Caco-2 (cell line): ENCODE measurements around the gene GOLGA6B. TPM values are rescaled to one million over a fixed set of nuclear protein-coding genes. Genes with fewer than 3 reads are reported as not detected.

Source experiments
- BruUV-seq: library from RNA; stranded (reverse); fragments of 400-500 nt; replicated peaks from 2 replicates; lab custom pipeline; 2021; lab: Mats Ljungman, UMichigan
- CTCF ChIA-PET: fragments of 300-600 bp; sonication (Branson Sonifier 250); formaldehyde crosslinking; loops from one replicate; lab custom pipeline; 2022; ENCODE audit warnings: antibody characterized with exemption; lab: Charles Lee
- POLR2A ChIA-PET: fragments of 300-600 bp; sonication (Branson Sonifier 250); formaldehyde crosslinking; loops from one replicate; lab custom pipeline; 2022; ENCODE audit warnings: antibody characterized with exemption; lab: Charles Lee
- DNase-seq, 2 experiments: peaks; one replicate each; pipeline versions ENCODE4 v3.0.0 to v3.0.0-alpha.2; 2020 to 2022
- H3K27me3 ChIP-seq: replicated peaks from 2 replicates; pipeline ENCODE4 v1.6.0; 2011; ENCODE audit warnings: low read length; ENCODE audit not compliant: control insufficient read depth, insufficient read depth
- H3K36me3 ChIP-seq: 2 replicates; pipeline ENCODE4 v1.5.1; 2011; ENCODE audit warnings: low read length; ENCODE audit not compliant: control insufficient read depth, insufficient read depth
- H3K4me1 ChIP-seq: fragments of 250-450 bp; sonication (Bioruptor Pico); 2 replicates; pipeline ENCODE4 v1.5.1; 2020; ENCODE audit warnings: mild to moderate bottlenecking
- H3K4me3 ChIP-seq: 2 replicates; pipeline ENCODE4 v1.5.1; 2011; ENCODE audit warnings: low read depth, mild to moderate bottlenecking, control low read depth, low read length
- H3K9me3 ChIP-seq: fragments of 250-450 bp; sonication (Bioruptor Pico); 2 replicates; pipeline ENCODE4 v1.5.1; 2020; ENCODE audit warnings: mild to moderate bottlenecking, moderate library complexity
- H3K27ac Mint-ChIP-seq: one replicate; pipeline ENCODE4 v1.8.0; 2022; ENCODE audit warnings: mixed read lengths; ENCODE audit not compliant: unreplicated experiment
- H3K27me3 Mint-ChIP-seq: one replicate; pipeline ENCODE4 v1.8.0; 2022; ENCODE audit warnings: mixed read lengths; ENCODE audit not compliant: insufficient read depth, unreplicated experiment
- H3K36me3 Mint-ChIP-seq: one replicate; pipeline ENCODE4 v1.8.0; 2022; ENCODE audit warnings: mild to moderate bottlenecking, mixed read lengths; ENCODE audit not compliant: insufficient read depth, unreplicated experiment
- H3K4me1 Mint-ChIP-seq: one replicate; pipeline ENCODE4 v1.8.0; 2022; ENCODE audit warnings: low read depth, mixed read lengths; ENCODE audit not compliant: unreplicated experiment
- H3K4me3 Mint-ChIP-seq: one replicate; pipeline ENCODE4 v1.8.0; 2022; ENCODE audit warnings: mild to moderate bottlenecking, moderate library complexity, mixed read lengths; ENCODE audit not compliant: unreplicated experiment
- H3K9me3 Mint-ChIP-seq: one replicate; pipeline ENCODE4 v1.8.0; 2022; ENCODE audit warnings: mixed read lengths; ENCODE audit not compliant: unreplicated experiment
- intact Hi-C: fragments of 100-400 bp; cut with micrococcal nuclease; formaldehyde crosslinking; loops from one replicate; pipeline ENCODE4 v1.10.0; 2022; ENCODE audit not compliant: unreplicated experiment
- total RNA-seq: library from RNA; stranded (reverse); gene quantifications from 2 replicates; pipeline ENCODE4 v1.2.3, GENCODE V29; 2022
- TF ChIP-seq, protein P1 (sequence below), 2 experiments: fragments of 200-600 bp in 1 of 2; IDR thresholded peaks; 1 replicate in 1 of 2; 2 replicates in 1 of 2; pipeline versions ENCODE4 v1.5.1 to v1.8.0; 2011 to 2022; ENCODE audit warnings: antibody characterized with exemption in 1 of 2, control low read depth in 1 of 2, inconsistent platforms in 1 of 2, low read depth in 1 of 2, low read length in 1 of 2, mild to moderate bottlenecking in 1 of 2, moderate library complexity in 1 of 2; ENCODE audit not compliant: insufficient read depth in 1 of 2, severe bottlenecking in 1 of 2, unreplicated experiment in 1 of 2

The GOLGA6B gene
- total RNA-seq, 1 experiment from 2014 or later, result not detected

- ChIA-PET CTCF (no interaction called here), POLR2A (no interaction called here)
Observed at GRCh38 chr15:72688697-72689096, 34.2 kb downstream of the GOLGA6B start.

DNA sequence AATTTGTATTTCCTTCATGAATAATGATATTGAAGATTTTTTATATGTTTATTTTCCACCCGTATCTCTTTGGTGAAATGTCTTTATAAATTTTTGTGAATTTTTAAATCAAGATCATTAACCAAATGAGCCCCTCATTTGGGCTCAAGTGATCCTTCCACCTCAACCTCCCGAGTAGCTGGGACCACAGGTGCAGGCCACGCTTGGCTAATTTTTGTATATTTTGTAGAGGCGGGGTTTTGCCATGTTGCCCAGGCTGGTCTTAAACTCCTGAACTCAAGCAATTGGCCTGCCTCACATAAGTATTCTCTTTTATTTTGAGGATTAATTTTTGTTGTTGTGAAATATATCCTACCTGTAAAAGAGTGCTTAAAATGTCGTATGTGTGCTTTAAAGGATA, 36.4 kb downstream of the GOLGA6B start:
- CTCF ChIA-PET, result interaction anchor here (0.6 kb wide), 1 partner anchor 23 kb away, joined by 8 read pairs; no protein-coding TSS in a partner anchor

More at GRCh38 chr15:72688697-72689096, 34.2 kb downstream of the GOLGA6B start:
- DNase-seq, result no peak
- Histone ChIP-seq H3K36me3 (no peaks in the 10 kb centered on the region), H3K27me3 (no peaks in the 10 kb centered on the region), H3K4me3 (no peak overlapping the region), H3K9me3 (no peaks in the 10 kb centered on the region), H3K4me1 (no peaks in the 10 kb centered on the region)
- no peaks in the 10 kb centered on the region for H3K27me3 Mint-ChIP-seq
- no TSS peak for BruUV-seq
- intact Hi-C loops, result no loop called here
- H3K27ac Mint-ChIP-seq, result no peak overlapping the region
- TF ChIP-seq, protein P1, sequence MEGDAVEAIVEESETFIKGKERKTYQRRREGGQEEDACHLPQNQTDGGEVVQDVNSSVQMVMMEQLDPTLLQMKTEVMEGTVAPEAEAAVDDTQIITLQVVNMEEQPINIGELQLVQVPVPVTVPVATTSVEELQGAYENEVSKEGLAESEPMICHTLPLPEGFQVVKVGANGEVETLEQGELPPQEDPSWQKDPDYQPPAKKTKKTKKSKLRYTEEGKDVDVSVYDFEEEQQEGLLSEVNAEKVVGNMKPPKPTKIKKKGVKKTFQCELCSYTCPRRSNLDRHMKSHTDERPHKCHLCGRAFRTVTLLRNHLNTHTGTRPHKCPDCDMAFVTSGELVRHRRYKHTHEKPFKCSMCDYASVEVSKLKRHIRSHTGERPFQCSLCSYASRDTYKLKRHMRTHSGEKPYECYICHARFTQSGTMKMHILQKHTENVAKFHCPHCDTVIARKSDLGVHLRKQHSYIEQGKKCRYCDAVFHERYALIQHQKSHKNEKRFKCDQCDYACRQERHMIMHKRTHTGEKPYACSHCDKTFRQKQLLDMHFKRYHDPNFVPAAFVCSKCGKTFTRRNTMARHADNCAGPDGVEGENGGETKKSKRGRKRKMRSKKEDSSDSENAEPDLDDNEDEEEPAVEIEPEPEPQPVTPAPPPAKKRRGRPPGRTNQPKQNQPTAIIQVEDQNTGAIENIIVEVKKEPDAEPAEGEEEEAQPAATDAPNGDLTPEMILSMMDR (IDR thresholded peaks at IDR 0.05; ENCODE audit: insufficient read depth in 1 of 2, low read depth in 1 of 2, low read length in 1 of 2, severe bottlenecking in 1 of 2, unreplicated experiment in 1 of 2), result no peak
- H3K4me3 Mint-ChIP-seq, result no peak overlapping the region
- H3K4me1 Mint-ChIP-seq, result no peaks in the 10 kb centered on the region
- H3K9me3 Mint-ChIP-seq, result no peaks in the 10 kb centered on the region
- peaks cover 9% of the 10 kb centered on the region for H3K36me3 Mint-ChIP-seq

DNA sequence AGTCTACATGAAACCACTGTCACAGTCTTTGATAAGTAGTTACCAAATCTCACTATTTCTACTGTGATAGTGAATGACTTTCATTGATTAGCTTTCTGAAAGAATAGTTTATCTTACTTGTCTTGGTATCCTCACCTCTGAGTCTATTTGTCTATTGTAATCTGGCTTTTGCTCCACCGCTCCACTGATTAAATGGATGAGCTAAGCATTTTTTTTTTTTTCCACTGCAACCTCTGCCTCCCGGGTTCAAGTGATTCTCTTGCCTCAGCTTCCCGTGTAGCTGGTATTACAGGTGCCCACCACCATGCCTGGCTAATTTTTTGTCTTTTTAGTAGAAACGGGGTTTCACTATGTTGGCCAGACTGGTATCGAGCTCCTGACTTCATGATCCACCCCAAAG, 44.4 kb downstream of the GOLGA6B start:
- no peak overlapping the region for H3K4me3 Mint-ChIP-seq
- Histone ChIP-seq H3K4me3 (no peak overlapping the region), H3K9me3 (no peaks in the 10 kb centered on the region), H3K27me3 (no peaks in the 10 kb centered on the region), H3K36me3 (no peaks in the 10 kb centered on the region), H3K4me1 (no peaks in the 10 kb centered on the region)
- H3K36me3 Mint-ChIP-seq, result no peaks in the 10 kb centered on the region
- TF ChIP-seq, protein P1 (IDR thresholded peaks at IDR 0.05; ENCODE audit: insufficient read depth in 1 of 2, low read depth in 1 of 2, low read length in 1 of 2, severe bottlenecking in 1 of 2, unreplicated experiment in 1 of 2), result no peak
- BruUV-seq, result no TSS peak
- H3K9me3 Mint-ChIP-seq, result no peaks in the 10 kb centered on the region
- no peaks in the 10 kb centered on the region for H3K27me3 Mint-ChIP-seq
- ChIA-PET POLR2A (no interaction called here), CTCF (no interaction called here)
- H3K4me1 Mint-ChIP-seq, result no peaks in the 10 kb centered on the region
- intact Hi-C loops, result no loop called here
- H3K27ac Mint-ChIP-seq, result no peak overlapping the region
- DNase-seq, result no peak

More for the DNA sequence above, 36.4 kb downstream of the GOLGA6B start:
- H3K9me3 ChIP-seq, result no peaks in the 10 kb centered on the region
- POLR2A ChIA-PET, result no interaction called here
- Mint-ChIP-seq H3K4me3 (no peak overlapping the region), H3K36me3 (peaks cover 7% of the 10 kb centered on the region), H3K27me3 (no peaks in the 10 kb centered on the region), H3K9me3 (no peaks in the 10 kb centered on the region), H3K27ac (no peak overlapping the region), H3K4me1 (no peaks in the 10 kb centered on the region)
- H3K27me3 ChIP-seq, result no peaks in the 10 kb centered on the region
- H3K4me1 ChIP-seq, result no peaks in the 10 kb centered on the region
- intact Hi-C loops, result no loop called here
- BruUV-seq, result no TSS peak
- no peaks in the 10 kb centered on the region for H3K36me3 ChIP-seq
- TF ChIP-seq, protein P1 (IDR thresholded peaks at IDR 0.05; ENCODE audit: insufficient read depth in 1 of 2, low read depth in 1 of 2, low read length in 1 of 2, severe bottlenecking in 1 of 2, unreplicated experiment in 1 of 2), result no peak
- no peak overlapping the region for H3K4me3 ChIP-seq
- no peak for DNase-seq
